ENCODE measurements around the gene NAALADL2. TPM values are rescaled to one million over a fixed set of nuclear protein-coding genes. Genes with fewer than 3 reads are reported as not detected.

Gene NAALADL2
- total RNA-seq, 2 experiments from 2014 or later, result not detected

DNA sequence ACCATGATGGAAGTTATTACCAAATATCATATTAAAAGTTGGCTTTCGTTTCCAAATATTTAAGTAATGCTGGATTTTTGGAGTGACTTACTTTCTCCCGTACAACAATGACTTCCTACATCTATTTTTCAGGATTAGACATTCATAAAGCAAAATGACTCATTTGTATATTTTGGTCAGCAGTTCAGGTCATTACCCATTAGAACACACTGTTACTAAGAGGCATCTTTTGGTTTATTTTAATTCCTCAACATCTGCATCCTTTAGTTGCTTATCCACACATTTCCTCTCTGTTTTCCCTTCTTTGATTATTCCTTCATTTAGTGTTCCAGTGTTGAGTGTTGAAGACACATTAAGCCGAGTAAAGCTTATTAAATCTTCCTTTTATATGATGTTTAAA is 348.2 kb downstream of the NAALADL2 start:
- Mint-ChIP-seq H3K27ac (no peak overlapping the region), H3K36me3 (no peaks in the 10 kb centered on the region), H3K9me3 (ENCODE audit: low read depth) (peaks cover 23% of the 10 kb centered on the region), H3K4me3 (no peak overlapping the region), H3K27me3 (no peaks in the 10 kb centered on the region), H3K4me1 (no peaks in the 10 kb centered on the region)
- DNase-seq (no peak), ATAC-seq (no peak)
- CTCF ChIA-PET, result no interaction called here

- H3K4me3 Mint-ChIP-seq, result no peak overlapping the region
- no peak overlapping the region for H3K27ac Mint-ChIP-seq
- no peak for ATAC-seq
- H3K36me3 Mint-ChIP-seq, result no peaks in the 10 kb centered on the region
- DNase-seq, result no peak
- H3K9me3 Mint-ChIP-seq (ENCODE audit: low read depth), result peaks cover 28% of the 10 kb centered on the region
- CTCF ChIA-PET, result no interaction called here
- no peaks in the 10 kb centered on the region for H3K4me1 Mint-ChIP-seq
- no peaks in the 10 kb centered on the region for H3K27me3 Mint-ChIP-seq
Measured at GRCh38 chr3:175208326-175208725, 349.2 kb downstream of the NAALADL2 start.

GRCh38 chr3:175211466-175211865 is 352.3 kb downstream of the NAALADL2 start:
- H3K36me3 Mint-ChIP-seq, result no peaks in the 10 kb centered on the region
- H3K4me1 Mint-ChIP-seq, result no peaks in the 10 kb centered on the region
- no peaks in the 10 kb centered on the region for H3K27me3 Mint-ChIP-seq
- peaks cover 21% of the 10 kb centered on the region for H3K9me3 Mint-ChIP-seq (ENCODE audit: low read depth)
- DNase-seq (no peak), ATAC-seq (no peak)
- no peak overlapping the region for H3K4me3 Mint-ChIP-seq
- CTCF ChIA-PET, result no interaction called here
- H3K27ac Mint-ChIP-seq, result no peak overlapping the region

DNA sequence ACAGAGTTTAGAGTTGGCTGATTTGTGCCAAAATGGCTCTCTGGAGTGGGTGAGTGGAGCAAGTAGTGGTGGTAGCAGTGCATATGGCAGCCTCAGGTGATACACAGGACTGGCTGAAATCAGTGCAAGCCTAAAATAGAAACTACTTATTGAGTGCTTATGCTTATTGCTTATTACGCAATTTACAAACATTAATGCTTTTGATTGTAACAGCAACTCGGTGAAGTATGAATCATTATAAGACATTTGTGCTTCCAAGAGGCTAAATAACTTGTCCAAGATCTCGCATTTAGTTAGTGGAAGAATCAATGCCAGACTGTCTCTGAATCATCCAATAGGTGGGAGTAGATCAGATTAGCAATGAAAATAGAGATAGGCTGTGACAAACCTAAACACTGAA is 353.8 kb downstream of the NAALADL2 start:
- CTCF ChIA-PET, result no interaction called here
- H3K27me3 Mint-ChIP-seq, result no peaks in the 10 kb centered on the region
- DNase-seq (no peak), ATAC-seq (no peak)
- no peaks in the 10 kb centered on the region for H3K4me1 Mint-ChIP-seq
- H3K9me3 Mint-ChIP-seq (ENCODE audit: low read depth), result peaks cover 14% of the 10 kb centered on the region
- no peaks in the 10 kb centered on the region for H3K36me3 Mint-ChIP-seq
- no peak overlapping the region for H3K27ac Mint-ChIP-seq
- H3K4me3 Mint-ChIP-seq, result no peak overlapping the region

DNA sequence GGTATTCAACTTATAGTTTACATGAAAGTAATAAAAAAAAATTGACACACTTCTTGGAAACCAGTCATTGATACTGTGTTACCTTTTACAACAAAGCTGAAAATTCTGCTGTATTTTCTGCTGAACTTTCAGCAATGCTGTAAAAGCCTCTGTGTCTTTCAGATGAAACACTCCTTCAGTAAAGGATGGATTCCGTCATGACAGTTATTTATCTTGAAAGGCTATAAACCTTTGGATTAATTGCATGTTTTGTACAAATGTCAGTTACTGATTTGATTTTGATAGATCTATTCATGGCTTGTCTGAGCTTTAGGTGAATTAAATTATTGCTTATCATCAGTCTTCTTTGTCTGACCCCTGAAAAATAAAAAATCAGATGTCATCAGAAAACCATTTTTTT is 355.1 kb downstream of the NAALADL2 start:
- Mint-ChIP-seq H3K27ac (no peak overlapping the region), H3K4me1 (no peaks in the 10 kb centered on the region), H3K27me3 (no peaks in the 10 kb centered on the region), H3K4me3 (no peak overlapping the region), H3K36me3 (no peaks in the 10 kb centered on the region), H3K9me3 (ENCODE audit: low read depth) (peaks cover 10% of the 10 kb centered on the region)
- no peak for DNase-seq
- no peak for ATAC-seq
- CTCF ChIA-PET, result no interaction called here

DNA sequence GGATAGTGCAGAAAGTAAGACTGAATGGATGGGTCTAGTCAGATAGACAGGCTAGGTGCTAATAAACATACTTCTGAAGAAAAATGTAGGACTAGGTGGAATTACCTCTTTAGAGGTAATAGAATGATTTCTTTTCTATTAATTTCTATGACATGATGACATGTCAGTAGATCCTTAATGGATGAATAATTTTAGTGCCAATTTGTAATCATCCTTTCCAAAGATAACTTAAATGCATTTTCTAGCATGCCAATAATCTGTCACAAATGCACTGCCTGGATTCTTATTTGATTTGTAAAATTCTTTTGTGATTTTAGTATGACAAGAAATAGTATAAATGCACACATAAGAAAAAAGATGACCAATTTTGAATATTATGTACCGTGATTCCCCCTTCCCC is 356.7 kb downstream of the NAALADL2 start:
- H3K36me3 Mint-ChIP-seq, result no peaks in the 10 kb centered on the region
- no peak for ATAC-seq
- H3K27me3 Mint-ChIP-seq, result no peaks in the 10 kb centered on the region
- no peak overlapping the region for H3K27ac Mint-ChIP-seq
- no peak overlapping the region for H3K4me3 Mint-ChIP-seq
- DNase-seq, result no peak
- peaks cover 8% of the 10 kb centered on the region for H3K9me3 Mint-ChIP-seq (ENCODE audit: low read depth)
- CTCF ChIA-PET, result no interaction called here
- no peaks in the 10 kb centered on the region for H3K4me1 Mint-ChIP-seq

- Mint-ChIP-seq H3K4me1 (no peaks in the 10 kb centered on the region), H3K27me3 (no peaks in the 10 kb centered on the region), H3K36me3 (no peaks in the 10 kb centered on the region), H3K9me3 (ENCODE audit: low read depth) (no peaks in the 10 kb centered on the region), H3K27ac (no peak overlapping the region), H3K4me3 (no peak overlapping the region)
- DNase-seq (no peak), ATAC-seq (no peak)
- CTCF ChIA-PET, result no interaction called here
Measured at GRCh38 chr3:175222356-175222755, 363.2 kb downstream of the NAALADL2 start.

GRCh38 chr3:175224051-175224450 is 364.9 kb downstream of the NAALADL2 start:
- no peak for DNase-seq
- Mint-ChIP-seq H3K9me3 (ENCODE audit: low read depth) (no peaks in the 10 kb centered on the region), H3K36me3 (no peaks in the 10 kb centered on the region), H3K4me1 (no peaks in the 10 kb centered on the region), H3K4me3 (no peak overlapping the region), H3K27me3 (no peaks in the 10 kb centered on the region), H3K27ac (no peak overlapping the region)
- CTCF ChIA-PET, result no interaction called here
- no peak for ATAC-seq

DNA sequence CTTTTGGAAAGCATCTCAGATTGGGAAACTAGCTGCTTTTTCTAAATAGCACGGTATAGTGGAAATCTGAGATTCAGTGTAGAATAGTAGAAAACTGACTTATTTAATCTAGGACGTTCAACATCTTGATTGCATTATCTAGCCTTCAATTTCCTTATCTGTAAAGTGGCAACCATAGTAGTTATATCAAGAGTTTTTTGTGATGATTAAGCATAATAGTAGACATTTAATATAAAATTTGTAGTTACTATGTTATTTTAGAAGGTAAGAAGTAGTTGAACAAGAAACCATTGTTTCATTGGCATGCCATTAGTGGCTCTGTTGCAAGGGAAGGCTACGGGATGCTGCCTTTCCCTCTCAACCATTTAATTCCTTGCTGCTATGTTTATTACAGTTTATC is 367.3 kb downstream of the NAALADL2 start:
- Mint-ChIP-seq H3K36me3 (no peaks in the 10 kb centered on the region), H3K4me1 (no peaks in the 10 kb centered on the region), H3K9me3 (ENCODE audit: low read depth) (no peaks in the 10 kb centered on the region), H3K4me3 (no peak overlapping the region), H3K27me3 (no peaks in the 10 kb centered on the region), H3K27ac (no peak overlapping the region)
- ATAC-seq (no peak), DNase-seq (no peak)
- CTCF ChIA-PET, result no interaction called here

GRCh38 chr3:175227126-175227525 is 368.0 kb downstream of the NAALADL2 start:
- Mint-ChIP-seq H3K4me3 (no peak overlapping the region), H3K27ac (no peak overlapping the region), H3K36me3 (no peaks in the 10 kb centered on the region), H3K4me1 (no peaks in the 10 kb centered on the region), H3K9me3 (ENCODE audit: low read depth) (no peaks in the 10 kb centered on the region), H3K27me3 (no peaks in the 10 kb centered on the region)
- DNase-seq (no peak), ATAC-seq (no peak)
- CTCF ChIA-PET, result no interaction called here

DNA sequence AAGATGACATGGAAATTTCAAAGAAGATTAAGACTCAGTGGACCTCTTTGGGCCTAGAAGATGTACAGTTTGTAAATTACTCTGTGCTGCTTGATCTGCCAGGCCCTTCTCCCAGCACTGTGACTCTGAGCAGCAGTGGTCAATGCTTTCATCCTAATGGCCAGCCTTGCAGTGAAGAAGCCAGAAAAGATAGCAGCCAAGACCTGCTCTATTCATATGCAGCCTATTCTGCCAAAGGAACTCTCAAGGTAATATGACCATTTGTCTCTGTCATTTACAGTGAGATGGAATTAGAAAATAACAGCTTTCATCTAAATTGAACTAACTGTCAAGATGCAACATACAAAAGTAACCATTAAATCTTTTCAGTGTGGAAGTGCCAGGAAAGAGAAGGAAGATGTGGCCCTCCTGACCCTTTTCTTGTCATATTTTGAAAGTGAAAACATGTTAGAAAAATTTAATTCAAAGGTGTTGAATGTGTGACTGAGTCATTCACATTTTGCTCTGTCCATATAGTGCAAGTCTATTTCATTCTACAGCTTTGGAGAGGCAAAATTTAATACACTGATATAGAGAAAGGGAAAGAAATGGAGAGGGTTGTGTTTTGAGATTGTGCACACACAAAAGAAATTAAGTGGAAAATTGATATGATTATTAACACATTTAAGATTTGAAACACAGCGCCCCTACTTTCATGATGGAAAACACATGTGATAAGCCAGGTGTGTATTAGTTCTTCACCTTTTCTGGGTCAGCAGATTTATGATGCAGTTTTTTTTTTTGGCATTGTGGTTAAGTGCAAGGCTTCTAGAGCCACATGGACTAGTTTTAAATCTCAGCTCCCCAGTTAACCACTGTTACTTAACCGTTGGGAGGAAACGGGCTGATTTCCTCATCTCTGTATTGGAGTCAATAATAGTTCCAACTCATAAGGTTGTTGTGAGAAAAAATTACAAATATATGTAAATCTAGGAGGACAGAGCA is 375.1 kb downstream of the NAALADL2 start:
- DNase-seq, result no peak
- Mint-ChIP-seq H3K27ac (no peak overlapping the region), H3K27me3 (no peaks in the 10 kb centered on the region), H3K4me3 (no peak overlapping the region), H3K9me3 (ENCODE audit: low read depth) (peaks cover 5% of the 10 kb centered on the region), H3K36me3 (no peaks in the 10 kb centered on the region), H3K4me1 (no peaks in the 10 kb centered on the region)
- CTCF ChIA-PET, result no interaction called here
- ATAC-seq, result no peak

GRCh38 chr3:175238801-175239200 is 379.7 kb downstream of the NAALADL2 start:
- no peaks in the 10 kb centered on the region for H3K4me1 Mint-ChIP-seq
- CTCF ChIA-PET, result no interaction called here

DNA sequence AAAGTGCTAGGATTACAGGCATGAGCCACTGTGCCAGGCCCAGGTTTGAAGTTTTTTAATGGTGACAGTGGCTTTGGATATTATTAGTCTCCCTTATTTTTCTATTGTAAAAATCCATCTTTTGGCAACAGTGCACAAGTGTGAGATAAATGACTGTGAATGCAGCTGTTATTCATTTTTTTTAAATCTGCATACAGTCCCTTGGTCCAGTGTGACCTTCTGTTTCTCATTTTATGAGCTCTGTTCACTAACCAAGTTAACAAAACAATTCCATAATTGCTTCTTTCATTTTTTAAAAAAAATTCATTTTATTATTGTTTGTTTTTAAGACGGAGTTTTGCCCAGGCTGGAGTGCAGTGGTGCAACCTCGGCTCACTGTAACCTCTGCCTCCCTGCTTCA is 381.8 kb downstream of the NAALADL2 start:
- ATAC-seq, result no peak
- no peak for DNase-seq
- peaks cover 7% of the 10 kb centered on the region for H3K9me3 Mint-ChIP-seq (ENCODE audit: low read depth)
- no peak overlapping the region for H3K4me3 Mint-ChIP-seq
- CTCF ChIA-PET, result no interaction called here
- H3K4me1 Mint-ChIP-seq, result no peaks in the 10 kb centered on the region
- H3K36me3 Mint-ChIP-seq, result no peaks in the 10 kb centered on the region
- H3K27ac Mint-ChIP-seq, result no peak overlapping the region
- H3K27me3 Mint-ChIP-seq, result no peaks in the 10 kb centered on the region

More at GRCh38 chr3:175238801-175239200, 379.7 kb downstream of the NAALADL2 start:
- DNase-seq, result no peak
- Mint-ChIP-seq H3K9me3 (ENCODE audit: low read depth) (peaks cover 9% of the 10 kb centered on the region), H3K36me3 (no peaks in the 10 kb centered on the region), H3K27ac (no peak overlapping the region), H3K27me3 (no peaks in the 10 kb centered on the region), H3K4me3 (no peak overlapping the region)
- ATAC-seq, result no peak

- Mint-ChIP-seq H3K4me1 (no peaks in the 10 kb centered on the region), H3K27ac (no peak overlapping the region), H3K4me3 (no peak overlapping the region), H3K27me3 (no peaks in the 10 kb centered on the region), H3K36me3 (no peaks in the 10 kb centered on the region), H3K9me3 (ENCODE audit: low read depth) (peaks cover 7% of the 10 kb centered on the region)
- no peak for DNase-seq
- no peak for ATAC-seq
- CTCF ChIA-PET, result no interaction called here
Measured at GRCh38 chr3:175242243-175242642, 383.1 kb downstream of the NAALADL2 start.
